ENCODE results near the gene ALOX12B.

GRCh38 chr17:8064561-8065019 is 22.9 kb downstream of the ALOX12B start:
- TF ChIP-seq CTCF (conservative IDR thresholded peaks at IDR 0.05; ENCODE audit: low read length) (no peak), EZH2phosphoT487 (IDR thresholded peaks at IDR 0.05; ENCODE audit: borderline replicate concordance, low read depth, low read length) (no peak)
